ENCODE data around the gene ORMDL3.

ORMDL3 gene

GRCh38 chr17:39962642-39963220, 35.3 kb upstream of the ORMDL3 start, which contains the start of gene GSDMA:
GSDMA (plus strand) TSS chr17:39963004; CDS start chr17:39965688, 2,684 bp downstream.
- H3K4me3 ChIP-seq (replicated peaks in 1 of 2; ENCODE audit: low read depth in 2 of 2, low read length in 2 of 2) = no peak within 1 kb of the TSS
- TF ChIP-seq CTCF (IDR thresholded peaks at IDR 0.05; ENCODE audit: low read depth, low read length) = no peak
- no peak for DNase-seq (ENCODE audit: low read depth in 2 of 2)

GRCh38 chr17:39960524-39961041, 33.2 kb upstream of the ORMDL3 start:
- no peak for TF ChIP-seq CTCF (IDR thresholded peaks at IDR 0.05; ENCODE audit: low read depth, low read length)
- no peak for DNase-seq (ENCODE audit: low read depth in 2 of 2)
- H3K4me3 ChIP-seq (replicated peaks in 1 of 2; ENCODE audit: low read depth in 2 of 2, low read length in 2 of 2) = no peak overlapping the region

GRCh38 chr17:39955726-39956225, 28.4 kb upstream of the ORMDL3 start:
- no peak for TF ChIP-seq CTCF (IDR thresholded peaks at IDR 0.05; ENCODE audit: low read depth, low read length)
- DNase-seq (ENCODE audit: low read depth in 2 of 2) = no peak
- H3K4me3 ChIP-seq (replicated peaks in 1 of 2; ENCODE audit: low read depth in 2 of 2, low read length in 2 of 2) = no peak overlapping the region

GRCh38 chr17:39954876-39955275, 27.5 kb upstream of the ORMDL3 start:
- DNase-seq (ENCODE audit: low read depth in 2 of 2) = no peak
- TF ChIP-seq CTCF (IDR thresholded peaks at IDR 0.05; ENCODE audit: low read depth, low read length) = no peak

GRCh38 chr17:39953471-39953888, 26.1 kb upstream of the ORMDL3 start:
- no peak for DNase-seq (ENCODE audit: low read depth in 2 of 2)
- H3K4me3 ChIP-seq (replicated peaks in 1 of 2; ENCODE audit: low read depth in 2 of 2, low read length in 2 of 2) = peak overlapping the region; percentile 32 to 37
- no peak for TF ChIP-seq CTCF (IDR thresholded peaks at IDR 0.05; ENCODE audit: low read depth, low read length)

More at GRCh38 chr17:39954876-39955275, 27.5 kb upstream of the ORMDL3 start:
- H3K4me3 ChIP-seq (replicated peaks in 1 of 2; ENCODE audit: low read depth in 2 of 2, low read length in 2 of 2) = no peak overlapping the region

- TF ChIP-seq CTCF (IDR thresholded peaks at IDR 0.05; ENCODE audit: low read depth, low read length) = no peak
- H3K4me3 ChIP-seq (replicated peaks in 1 of 2; ENCODE audit: low read depth in 2 of 2, low read length in 2 of 2) = peak overlapping the region; percentile 37 to 43
- peak; percentile 95 to 98 for DNase-seq (ENCODE audit: low read depth in 2 of 2)
These were observed 25.5 kb upstream of the ORMDL3 start for GRCh38 chr17:39952680-39953470.
